GM21423 (cell line): ENCODE data around the gene SOX13.
"Not testable (repeated sequence)": the region's sequence is repeated elsewhere in the genome, so short reads cannot be mapped to it uniquely, and the experiment has no call there.

ENCODE experiments used
- ATAC-seq: cut with Tn5 transposase; IDR thresholded peaks from one replicate; pipeline ENCODE4 v1.9.1; 2021; ENCODE audit warnings: mild to moderate bottlenecking, moderate library complexity; ENCODE audit not compliant: unreplicated experiment

Gene SOX13

GRCh38 chr1:204072931-204073836, at the start of gene SOX13:
Gene SOX13, plus strand, starts transcription at chr1:204073115. Its CDS starts 39,801 bp downstream, at chr1:204112916.
- ATAC-seq: no peak

DNA sequence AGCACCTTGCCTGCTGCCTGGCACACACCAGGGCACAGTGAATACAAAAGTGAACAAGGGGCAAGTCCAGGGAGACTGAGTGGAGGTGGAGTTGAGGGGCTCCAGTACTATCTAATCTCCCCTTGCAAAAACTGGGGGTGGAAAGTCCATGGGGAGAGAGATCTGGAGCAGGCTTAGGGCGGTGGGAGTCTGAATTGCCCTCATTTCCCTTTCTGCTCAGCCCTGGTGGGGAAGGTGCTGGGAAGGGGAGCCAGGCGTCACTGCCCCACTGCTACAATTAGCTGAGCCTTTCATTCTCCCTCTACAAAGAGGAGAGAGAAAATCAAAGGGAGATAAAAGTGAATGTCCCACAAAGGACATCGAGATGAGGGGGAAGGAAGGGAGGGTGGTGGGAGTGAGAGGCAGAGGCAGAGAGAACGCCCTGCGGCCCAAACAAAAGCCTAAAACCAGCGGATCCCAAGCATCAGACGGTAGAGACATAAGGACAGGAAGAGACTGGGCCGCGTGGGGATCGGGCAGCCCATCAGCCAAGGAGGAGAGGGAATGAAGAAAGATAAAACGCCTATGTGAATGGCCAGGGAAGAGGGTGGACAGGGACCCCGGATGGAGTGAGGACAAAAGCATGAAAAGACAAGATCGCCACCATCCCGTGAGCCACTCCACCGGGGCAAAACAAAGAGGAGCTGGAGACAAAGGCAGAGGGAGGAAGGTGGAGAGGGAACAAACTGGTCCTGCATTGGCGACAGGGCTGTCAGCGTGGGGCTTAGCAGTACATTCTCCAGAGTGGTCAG, 46.8 kb upstream of the SOX13 start:
- ATAC-seq: no peak

- no peak for ATAC-seq
Observed at GRCh38 chr1:204027446-204027845, 45.5 kb upstream of the SOX13 start.

GRCh38 chr1:204029016-204029415, 43.9 kb upstream of the SOX13 start:
- no peak for ATAC-seq

GRCh38 chr1:204031098-204031710, 41.7 kb upstream of the SOX13 start:
- no peak for ATAC-seq

DNA sequence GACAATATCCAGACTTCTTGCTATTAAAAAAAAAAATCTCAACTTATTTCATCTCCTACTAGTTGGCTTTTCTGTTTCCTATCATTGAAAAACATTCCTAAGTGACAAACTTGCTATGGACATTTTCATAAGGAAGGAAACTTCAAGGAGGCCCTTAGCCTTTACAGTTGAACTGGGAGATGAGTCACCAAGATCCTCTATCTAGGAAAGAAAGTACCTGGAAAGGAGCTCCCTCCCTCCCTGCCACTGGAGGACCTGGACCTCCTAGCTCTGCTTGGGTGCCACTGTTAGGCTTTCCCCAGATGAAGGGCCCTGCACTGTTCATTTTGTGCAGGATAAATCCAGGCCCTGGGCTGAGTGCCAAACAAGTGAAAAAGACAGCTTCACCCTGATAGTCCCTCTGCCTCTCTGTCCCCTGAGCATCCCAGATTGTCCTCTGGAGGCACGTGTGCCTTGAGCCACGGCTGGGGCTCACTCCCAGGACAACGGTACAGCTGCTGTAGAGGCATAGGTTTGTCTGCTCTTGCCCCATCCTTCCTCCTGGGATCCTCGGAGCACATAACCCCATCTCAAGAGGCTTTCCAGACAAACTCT, 40.2 kb upstream of the SOX13 start:
- no peak for ATAC-seq

DNA sequence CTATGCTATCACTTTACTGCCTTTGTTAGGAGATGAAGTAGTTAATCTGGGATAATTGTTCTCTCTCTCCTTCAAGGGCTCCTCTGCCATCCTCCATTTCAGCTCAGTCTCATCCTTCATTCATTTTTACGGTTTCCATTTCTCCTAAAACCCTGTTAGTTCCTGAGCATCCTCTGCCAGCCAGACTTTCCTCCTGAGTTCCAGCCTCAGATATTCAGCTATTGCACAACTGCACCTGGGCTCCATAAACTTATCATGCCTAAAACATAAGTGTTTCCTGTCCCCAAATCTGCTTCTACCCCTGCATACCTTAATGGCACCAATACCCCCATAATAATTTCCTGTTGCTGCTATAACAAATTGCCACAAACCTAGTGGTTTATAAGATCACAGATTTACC, 39.6 kb upstream of the SOX13 start:
- no peak for ATAC-seq

- ATAC-seq: no peak
Observed at GRCh38 chr1:204036882-204037655, 35.8 kb upstream of the SOX13 start.

- no peak for ATAC-seq
Observed at GRCh38 chr1:204041232-204041767, 31.6 kb upstream of the SOX13 start.

GRCh38 chr1:204041803-204042505, 31.0 kb upstream of the SOX13 start:
- ATAC-seq: no peak

DNA sequence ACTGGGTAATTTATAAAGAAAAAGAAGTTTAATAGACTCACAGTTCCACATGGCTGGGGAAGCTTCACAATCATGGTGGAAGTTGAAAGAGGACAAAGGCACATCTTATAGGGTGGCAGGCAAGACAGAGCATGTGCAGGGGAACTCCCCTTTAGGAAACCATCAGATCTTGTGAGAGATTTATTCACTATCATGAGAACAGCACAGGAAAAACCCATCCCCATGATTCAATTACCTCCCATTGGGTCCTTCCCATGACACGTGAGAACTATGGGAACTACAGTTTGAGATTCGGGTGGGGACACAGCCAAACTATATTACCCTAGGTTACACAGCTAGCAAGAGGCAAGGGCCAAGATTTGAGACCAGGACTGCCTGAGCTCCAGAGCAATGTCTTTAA, 30.4 kb upstream of the SOX13 start:
- no peak for ATAC-seq

GRCh38 chr1:204043680-204044079, 29.2 kb upstream of the SOX13 start:
- ATAC-seq: no peak

DNA sequence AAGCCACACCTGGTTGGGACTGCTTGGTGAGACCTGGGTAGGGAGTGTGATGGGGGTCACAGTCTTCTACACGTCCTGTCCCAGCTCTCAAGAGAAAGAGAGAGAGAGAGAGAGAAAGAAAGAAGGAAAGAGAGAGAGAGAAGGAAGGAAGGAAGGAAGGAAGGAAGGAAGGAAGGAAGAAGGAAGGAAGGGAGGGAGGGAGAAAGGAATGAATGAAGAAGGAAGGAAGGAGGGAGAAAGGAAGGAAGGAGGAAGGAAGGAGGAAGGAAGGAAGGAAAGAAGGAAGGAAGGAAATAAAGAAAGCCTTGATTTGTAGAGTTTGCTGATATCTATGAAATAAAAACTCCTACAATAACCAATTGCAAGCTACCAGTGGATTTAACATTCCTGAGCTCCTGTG, 28.5 kb upstream of the SOX13 start:
- ATAC-seq: no peak

GRCh38 chr1:204045430-204045829, 27.5 kb upstream of the SOX13 start:
- ATAC-seq: no peak

DNA sequence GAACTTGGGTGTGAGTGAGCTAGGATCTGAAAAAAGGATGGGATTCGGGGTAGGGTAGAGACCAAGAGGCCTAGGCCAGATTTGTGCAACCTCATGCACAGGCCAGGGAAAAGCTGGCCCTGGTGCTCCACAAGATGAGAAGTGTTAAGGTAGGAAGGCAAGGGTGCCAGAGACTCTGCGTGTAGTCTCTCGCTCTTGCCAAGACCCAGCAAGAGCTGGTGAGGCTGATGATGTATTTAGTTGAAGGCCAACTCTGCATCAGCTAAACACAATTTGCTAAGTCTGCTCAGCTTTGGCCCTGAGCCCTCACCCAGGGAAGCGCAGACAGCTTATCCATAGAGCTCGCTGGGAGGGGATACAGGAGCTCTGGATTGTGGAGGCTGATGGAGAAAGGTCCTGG, 26.6 kb upstream of the SOX13 start:
- ATAC-seq: no peak

DNA sequence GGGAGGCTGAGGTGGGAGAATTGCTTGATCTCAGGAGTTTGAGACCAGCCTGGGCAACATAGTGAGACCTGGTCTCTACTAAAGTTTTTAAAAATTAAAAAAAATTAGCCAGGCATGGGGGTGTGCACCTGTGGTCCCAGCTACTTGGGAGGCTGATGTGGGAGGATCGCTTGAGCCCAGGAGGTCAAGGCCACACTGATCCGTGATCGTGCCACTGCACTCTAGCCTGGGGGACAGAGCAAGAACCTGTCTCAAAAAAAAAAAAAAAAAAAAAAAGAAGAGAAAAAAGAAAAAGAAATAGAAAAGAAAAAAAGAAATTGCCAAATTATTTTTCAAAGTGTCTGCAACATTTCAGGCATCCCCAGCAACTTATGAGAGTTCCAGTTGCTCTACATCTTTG, 24.1 kb upstream of the SOX13 start:
- ATAC-seq: not testable (repeated sequence)

- no peak for ATAC-seq
Observed at GRCh38 chr1:204051258-204051657, 21.7 kb upstream of the SOX13 start.

- no peak for ATAC-seq
Observed at GRCh38 chr1:204051718-204052117, 21.2 kb upstream of the SOX13 start.

- no peak for ATAC-seq
Observed at GRCh38 chr1:204053893-204054292, 19.0 kb upstream of the SOX13 start.

DNA sequence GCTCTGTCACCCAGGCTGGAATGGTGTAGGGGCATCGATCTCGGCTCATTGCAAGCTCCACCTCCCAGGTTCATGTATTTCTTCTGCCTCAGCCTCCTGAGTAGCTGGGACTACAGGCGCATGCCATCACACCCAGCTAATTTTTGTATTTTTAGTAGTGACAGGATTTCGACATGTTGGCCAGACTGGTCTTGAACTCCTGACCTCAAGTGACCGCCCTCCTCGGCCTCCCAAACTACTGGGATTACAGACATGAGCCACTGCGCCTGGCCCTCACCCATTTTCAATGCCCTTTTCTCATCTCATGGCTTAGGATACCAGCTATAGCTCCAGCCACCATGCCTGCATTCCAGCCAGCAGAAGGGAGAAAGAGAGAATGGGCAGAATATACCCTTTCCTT, 12.9 kb upstream of the SOX13 start:
- no peak for ATAC-seq
